Measurements from ENCODE around the gene SUPT3H. TPM values are rescaled to one million over a fixed set of nuclear protein-coding genes. Genes with fewer than 3 reads are reported as not detected.

Gene SUPT3H
- total RNA-seq, 1 experiment from 2014 or later, result 10.3 TPM

GRCh38 chr6:45174045-45174444 is 203.7 kb downstream of the SUPT3H start:
- Mint-ChIP-seq H3K27me3 (ENCODE audit: unreplicated experiment) (no peaks in the 10 kb centered on the region), H3K4me3 (ENCODE audit: low read depth, unreplicated experiment) (no peak overlapping the region), H3K4me1 (ENCODE audit: low read depth, unreplicated experiment) (no peaks in the 10 kb centered on the region), H3K27ac (ENCODE audit: unreplicated experiment) (no peak overlapping the region), H3K36me3 (ENCODE audit: insufficient read depth, unreplicated experiment) (no peaks in the 10 kb centered on the region), H3K9me3 (ENCODE audit: low read depth, unreplicated experiment) (peaks cover 3% of the 10 kb centered on the region)
- TF ChIP-seq, protein P1, sequence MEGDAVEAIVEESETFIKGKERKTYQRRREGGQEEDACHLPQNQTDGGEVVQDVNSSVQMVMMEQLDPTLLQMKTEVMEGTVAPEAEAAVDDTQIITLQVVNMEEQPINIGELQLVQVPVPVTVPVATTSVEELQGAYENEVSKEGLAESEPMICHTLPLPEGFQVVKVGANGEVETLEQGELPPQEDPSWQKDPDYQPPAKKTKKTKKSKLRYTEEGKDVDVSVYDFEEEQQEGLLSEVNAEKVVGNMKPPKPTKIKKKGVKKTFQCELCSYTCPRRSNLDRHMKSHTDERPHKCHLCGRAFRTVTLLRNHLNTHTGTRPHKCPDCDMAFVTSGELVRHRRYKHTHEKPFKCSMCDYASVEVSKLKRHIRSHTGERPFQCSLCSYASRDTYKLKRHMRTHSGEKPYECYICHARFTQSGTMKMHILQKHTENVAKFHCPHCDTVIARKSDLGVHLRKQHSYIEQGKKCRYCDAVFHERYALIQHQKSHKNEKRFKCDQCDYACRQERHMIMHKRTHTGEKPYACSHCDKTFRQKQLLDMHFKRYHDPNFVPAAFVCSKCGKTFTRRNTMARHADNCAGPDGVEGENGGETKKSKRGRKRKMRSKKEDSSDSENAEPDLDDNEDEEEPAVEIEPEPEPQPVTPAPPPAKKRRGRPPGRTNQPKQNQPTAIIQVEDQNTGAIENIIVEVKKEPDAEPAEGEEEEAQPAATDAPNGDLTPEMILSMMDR (IDR thresholded peaks at IDR 0.05; ENCODE audit: unreplicated experiment), result no peak
- CTCF ChIA-PET, result no interaction called here
- BruUV-seq (replicated peaks), result no TSS peak
- intact Hi-C loops (cut with micrococcal nuclease; ENCODE audit: unreplicated experiment), result no loop called here
- DNase-seq, result no peak

- Mint-ChIP-seq H3K9me3 (ENCODE audit: low read depth, unreplicated experiment) (no peaks in the 10 kb centered on the region), H3K4me3 (ENCODE audit: low read depth, unreplicated experiment) (no peak overlapping the region), H3K27me3 (ENCODE audit: unreplicated experiment) (no peaks in the 10 kb centered on the region), H3K27ac (ENCODE audit: unreplicated experiment) (no peak overlapping the region), H3K36me3 (ENCODE audit: insufficient read depth, unreplicated experiment) (no peaks in the 10 kb centered on the region), H3K4me1 (ENCODE audit: low read depth, unreplicated experiment) (no peaks in the 10 kb centered on the region)
- intact Hi-C loops (cut with micrococcal nuclease; ENCODE audit: unreplicated experiment), result no loop called here
- CTCF ChIA-PET, result no interaction called here
- no TSS peak for BruUV-seq (replicated peaks)
- DNase-seq, result no peak
- TF ChIP-seq, protein P1 (IDR thresholded peaks at IDR 0.05; ENCODE audit: unreplicated experiment), result no peak
These were observed 206.4 kb downstream of the SUPT3H start for GRCh38 chr6:45171380-45171779.

DNA sequence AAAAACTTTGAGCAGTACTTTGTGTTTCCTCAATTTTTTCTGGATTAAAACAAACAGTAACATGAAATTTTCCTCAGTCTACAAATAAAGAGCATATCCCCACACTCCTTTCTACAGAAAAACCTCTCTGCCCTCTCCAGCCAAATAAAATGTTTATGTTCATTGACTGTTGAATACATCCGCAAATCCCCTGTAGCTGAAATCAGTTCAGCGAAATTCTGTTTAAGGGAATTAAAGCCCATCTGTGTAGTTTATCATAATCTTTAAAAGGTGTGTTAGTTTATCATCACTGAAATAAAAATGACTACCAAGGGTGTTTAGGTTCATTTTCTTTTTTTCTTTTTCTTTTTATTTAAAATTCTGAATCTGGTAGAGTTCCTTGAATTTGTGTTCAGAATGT is 207.4 kb downstream of the SUPT3H start:
- intact Hi-C loops (cut with micrococcal nuclease; ENCODE audit: unreplicated experiment), result no loop called here
- Mint-ChIP-seq H3K27ac (ENCODE audit: unreplicated experiment) (no peak overlapping the region), H3K36me3 (ENCODE audit: insufficient read depth, unreplicated experiment) (no peaks in the 10 kb centered on the region), H3K9me3 (ENCODE audit: low read depth, unreplicated experiment) (no peaks in the 10 kb centered on the region), H3K4me1 (ENCODE audit: low read depth, unreplicated experiment) (no peaks in the 10 kb centered on the region), H3K4me3 (ENCODE audit: low read depth, unreplicated experiment) (no peak overlapping the region), H3K27me3 (ENCODE audit: unreplicated experiment) (no peaks in the 10 kb centered on the region)
- no peak for DNase-seq
- TF ChIP-seq, protein P1 (IDR thresholded peaks at IDR 0.05; ENCODE audit: unreplicated experiment), result no peak
- BruUV-seq (replicated peaks), result no TSS peak
- CTCF ChIA-PET, result no interaction called here

GRCh38 chr6:45169815-45170214 is 207.9 kb downstream of the SUPT3H start:
- CTCF ChIA-PET, result no interaction called here
- Mint-ChIP-seq H3K27me3 (ENCODE audit: unreplicated experiment) (no peaks in the 10 kb centered on the region), H3K27ac (ENCODE audit: unreplicated experiment) (no peak overlapping the region), H3K4me1 (ENCODE audit: low read depth, unreplicated experiment) (no peaks in the 10 kb centered on the region), H3K4me3 (ENCODE audit: low read depth, unreplicated experiment) (no peak overlapping the region), H3K9me3 (ENCODE audit: low read depth, unreplicated experiment) (no peaks in the 10 kb centered on the region), H3K36me3 (ENCODE audit: insufficient read depth, unreplicated experiment) (no peaks in the 10 kb centered on the region)
- DNase-seq, result no peak
- intact Hi-C loops (cut with micrococcal nuclease; ENCODE audit: unreplicated experiment), result no loop called here
- no TSS peak for BruUV-seq (replicated peaks)
- TF ChIP-seq, protein P1 (IDR thresholded peaks at IDR 0.05; ENCODE audit: unreplicated experiment), result no peak

All from Calu3 (cell line).